Upper lobe of left lung (tissue), 4 donors: Measurements from ENCODE around the gene RPS6KA2.

Experiments
- CTCF ChIP-seq, 6 experiments: fragments of 450-650 bp in 4 of 6; fragments of 200-600 bp in 2 of 6; sonication (generic) in 2 of 6; IDR thresholded peaks; one replicate each; pipeline ENCODE4 v1.5.1; 2016 to 2019; ENCODE audit warnings: antibody characterized with exemption in 6 of 6
- EP300 ChIP-seq, 4 donors: sonication (generic); formaldehyde crosslinking; IDR thresholded peaks; one replicate each; pipeline ENCODE4 v1.5.1; 2017; ENCODE audit warnings: antibody characterized with exemption in 4 of 4, control low read depth in 2 of 4
- POLR2A ChIP-seq, 4 donors: fragments of 450-650 bp; IDR thresholded peaks; one replicate each; pipeline ENCODE4 v1.5.1; 2016 to 2017; ENCODE audit warnings: antibody characterized with exemption in 4 of 4, mild to moderate bottlenecking in 2 of 4
- POLR2AphosphoS5 ChIP-seq, 2 donors: sonication (generic); formaldehyde crosslinking; IDR thresholded peaks; one replicate each; pipeline ENCODE4 v1.5.1; 2017; ENCODE audit warnings: antibody characterized with exemption in 2 of 2

GRCh38 chr6:166563805-166564204 is 63.2 kb downstream of the RPS6KA2 start:
- TF ChIP-seq POLR2AphosphoS5 (IDR thresholded peaks at IDR 0.05) (no peak), CTCF (IDR thresholded peaks at IDR 0.05) (no peak), POLR2A (IDR thresholded peaks at IDR 0.05) (no peak), EP300 (IDR thresholded peaks at IDR 0.05) (no peak)
